Measurements from ENCODE around the gene TGIF1. TPM values are rescaled to one million over a fixed set of nuclear protein-coding genes. Genes with fewer than 3 reads are reported as not detected.

TGIF1 gene
- total RNA-seq, 1 donor from 2014 or later: 261 TPM

- peaks cover 5% of the 10 kb centered on the region for H3K9me3 Mint-ChIP-seq
- H2AFZ ChIP-seq (replicated peaks): no peak overlapping the region
- H3K9me3 ChIP-seq (ENCODE audit: low read depth): no peaks in the 10 kb centered on the region
- DNase-seq (ENCODE audit: low spot score): no peak
- H3K27ac ChIP-seq: no peak overlapping the region
- H3K36me3 ChIP-seq: no peaks in the 10 kb centered on the region
- H3K4me3 Mint-ChIP-seq: no peak overlapping the region
- H3K36me3 Mint-ChIP-seq: peaks cover 2% of the 10 kb centered on the region
- H3K9ac ChIP-seq: no peak overlapping the region
- H3K4me1 ChIP-seq: peaks cover 16% of the 10 kb centered on the region
- H3K27ac Mint-ChIP-seq: no peak overlapping the region
- no peaks in the 10 kb centered on the region for H3K27me3 ChIP-seq
- TF ChIP-seq EZH2 (IDR thresholded peaks at IDR 0.05) (no peak), EZH2phosphoT487 (IDR thresholded peaks at IDR 0.05) (no peak), CTCF (IDR thresholded peaks at IDR 0.05) (no peak)
- H3K4me2 ChIP-seq: no peak overlapping the region
- no peak overlapping the region for H3K4me3 ChIP-seq
- H3F3A ChIP-seq (ENCODE audit: low read depth): no peaks in the 10 kb centered on the region
- H4K20me1 ChIP-seq (ENCODE audit: low read depth): no peaks in the 10 kb centered on the region
- peaks cover 15% of the 10 kb centered on the region for H3K4me1 Mint-ChIP-seq
- no peaks in the 10 kb centered on the region for H3K27me3 Mint-ChIP-seq (ENCODE audit: insufficient read depth, low read depth)
- H3K79me2 ChIP-seq (ENCODE audit: low read depth): no peaks in the 10 kb centered on the region
Observed at GRCh38 chr18:3480827-3481573, 31.0 kb downstream of the TGIF1 start.

- no peak overlapping the region for H3K4me3 ChIP-seq
- Mint-ChIP-seq H3K27ac (peak overlapping the region; percentile 13), H3K9me3 (no peaks in the 10 kb centered on the region), H3K4me1 (peaks cover 15% of the 10 kb centered on the region), H3K27me3 (ENCODE audit: insufficient read depth, low read depth) (no peaks in the 10 kb centered on the region), H3K4me3 (no peak overlapping the region), H3K36me3 (no peaks in the 10 kb centered on the region)
- H3K4me2 ChIP-seq: no peak overlapping the region
- H3K79me2 ChIP-seq (ENCODE audit: low read depth): no peaks in the 10 kb centered on the region
- H4K20me1 ChIP-seq (ENCODE audit: low read depth): no peaks in the 10 kb centered on the region
- H3K9me3 ChIP-seq (ENCODE audit: low read depth): no peaks in the 10 kb centered on the region
- no peaks in the 10 kb centered on the region for H3K27me3 ChIP-seq
- H2AFZ ChIP-seq (replicated peaks): peak overlapping the region; percentile 35
- no peaks in the 10 kb centered on the region for H3K36me3 ChIP-seq
- no peak overlapping the region for H3K27ac ChIP-seq
- no peaks in the 10 kb centered on the region for H3F3A ChIP-seq (ENCODE audit: low read depth)
- DNase-seq (ENCODE audit: low spot score): peak; percentile 62
- H3K9ac ChIP-seq: no peak overlapping the region
- TF ChIP-seq CTCF (IDR thresholded peaks at IDR 0.05): peak; percentile 69
- no peak for TF ChIP-seq EZH2phosphoT487 (IDR thresholded peaks at IDR 0.05)
- H3K4me1 ChIP-seq: peaks cover 16% of the 10 kb centered on the region
Observed at GRCh38 chr18:3481696-3482210, 31.8 kb downstream of the TGIF1 start.

GRCh38 chr18:3482258-3482657, 32.3 kb downstream of the TGIF1 start:
- Histone ChIP-seq H3F3A (ENCODE audit: low read depth) (no peaks in the 10 kb centered on the region), H3K4me3 (no peak overlapping the region), H2AFZ (replicated peaks) (peak overlapping the region; percentile 35), H3K9ac (no peak overlapping the region), H3K4me1 (peaks cover 16% of the 10 kb centered on the region), H3K27me3 (no peaks in the 10 kb centered on the region), H4K20me1 (ENCODE audit: low read depth) (no peaks in the 10 kb centered on the region), H3K4me2 (no peak overlapping the region), H3K9me3 (ENCODE audit: low read depth) (no peaks in the 10 kb centered on the region), H3K27ac (no peak overlapping the region), H3K36me3 (no peaks in the 10 kb centered on the region), H3K79me2 (ENCODE audit: low read depth) (no peaks in the 10 kb centered on the region)
- Mint-ChIP-seq H3K4me1 (peaks cover 15% of the 10 kb centered on the region), H3K9me3 (no peaks in the 10 kb centered on the region), H3K27ac (no peak overlapping the region), H3K36me3 (no peaks in the 10 kb centered on the region), H3K27me3 (ENCODE audit: insufficient read depth, low read depth) (no peaks in the 10 kb centered on the region), H3K4me3 (no peak overlapping the region)
- TF ChIP-seq EZH2phosphoT487 (IDR thresholded peaks at IDR 0.05) (no peak), CTCF (IDR thresholded peaks at IDR 0.05) (no peak), EZH2 (IDR thresholded peaks at IDR 0.05) (no peak)
- DNase-seq (ENCODE audit: low spot score): no peak
